SK-N-SH (cell line): ENCODE data around the gene CORT. TPM values are rescaled to one million over a fixed set of nuclear protein-coding genes. Genes with fewer than 3 reads are reported as not detected.

ENCODE experiments used
- CTCF ChIA-PET: fragments of 300-600, 350-600 bp; formaldehyde crosslinking; extraction: SDS; loops from one replicate; lab custom pipeline; 2021; lab: Yijun Ruan, JAX
- POLR2A ChIA-PET: fragments of 350-600 bp; sonication (Branson Sonifier 250); formaldehyde crosslinking; extraction: SDS; loops from one replicate; lab custom pipeline; 2020; ENCODE audit warnings: antibody characterized with exemption, inconsistent platforms; lab: Yijun Ruan, JAX
- DNase-seq: peaks from one replicate; pipeline ENCODE4 v3.0.0; 2012
- H2AFZ ChIP-seq: fragments of 200-600 bp; sonication (generic); 2 replicates; pipeline ENCODE4 v1.8.1; 2016; ENCODE audit warnings: antibody characterized with exemption, mild to moderate bottlenecking, low read depth
- H3F3A ChIP-seq: fragments of 200-600 bp; sonication (generic); replicated peaks from 2 replicates; pipeline ENCODE3; 2016; ENCODE audit warnings: antibody characterized with exemption, mild to moderate bottlenecking; ENCODE audit not compliant: insufficient read depth
- H3K27ac ChIP-seq, 2 experiments: fragments of 200-500 bp in 1 of 2; fragments of 200-600 bp in 1 of 2; sonication (Bioruptor generic) in 1 of 2; sonication (generic), shearing (Covaris generic) in 1 of 2; 2 replicates each; pipeline versions ENCODE4 v1.5.1 to v1.6.1; 2014 to 2016; ENCODE audit warnings: low read depth in 2 of 2, inconsistent platforms in 1 of 2, low read length in 1 of 2, mild to moderate bottlenecking in 1 of 2, mixed read lengths in 1 of 2
- H3K27me3 ChIP-seq: fragments of 200-600 bp; sonication (generic), shearing (Covaris generic); 2 replicates; pipeline ENCODE4 v1.6.1; 2016; ENCODE audit warnings: mixed run types; ENCODE audit not compliant: insufficient read depth
- H3K36me3 ChIP-seq, 2 experiments: fragments of 200-500 bp in 1 of 2; fragments of 200-600 bp in 1 of 2; sonication (Bioruptor generic) in 1 of 2; sonication (generic) in 1 of 2; replicated peaks in 1 of 2; 2 replicates each; pipeline versions ENCODE3 to v1.5.1; 2014 to 2016; ENCODE audit warnings: low read length in 1 of 2, mild to moderate bottlenecking in 1 of 2; ENCODE audit not compliant: insufficient read depth in 2 of 2, control insufficient read depth in 1 of 2
- H3K4me1 ChIP-seq, 2 experiments: fragments of 200-500 bp in 1 of 2; fragments of 200-600 bp in 1 of 2; sonication (Bioruptor generic) in 1 of 2; sonication (generic), shearing (Covaris generic) in 1 of 2; 2 replicates each; pipeline versions ENCODE4 v1.5.1 to v1.6.1; 2014 to 2016; ENCODE audit warnings: low read depth in 1 of 2, low read length in 1 of 2, mixed run types in 1 of 2; ENCODE audit not compliant: insufficient read depth in 2 of 2, control insufficient read depth in 1 of 2
- H3K4me2 ChIP-seq: fragments of 200-600 bp; sonication (generic), shearing (Covaris generic); 2 replicates; pipeline ENCODE4 v1.6.1; 2017; ENCODE audit warnings: mixed run types
- H3K4me3 ChIP-seq, 2 experiments: fragments of 200-500 bp in 1 of 2; fragments of 200-600 bp in 1 of 2; sonication (Bioruptor generic) in 1 of 2; sonication (generic), shearing (Covaris generic) in 1 of 2; 2 replicates each; pipeline versions ENCODE4 v1.5.1 to v1.8.1; 2014 to 2016; ENCODE audit warnings: low read depth in 2 of 2, inconsistent platforms in 1 of 2, low read length in 1 of 2, mild to moderate bottlenecking in 1 of 2, mixed read lengths in 1 of 2, moderate library complexity in 1 of 2
- H3K79me2 ChIP-seq: fragments of 200-600 bp; sonication (generic); 2 replicates; pipeline ENCODE4 v1.8.1; 2017; ENCODE audit warnings: mild to moderate bottlenecking; ENCODE audit not compliant: insufficient read depth
- H3K9ac ChIP-seq: fragments of 200-600 bp; sonication (generic); 2 replicates; pipeline ENCODE4 v1.6.1; 2017; ENCODE audit warnings: mixed run types
- H3K9me2 ChIP-seq: fragments of 200-600 bp; sonication (generic); 2 replicates; pipeline ENCODE4 v1.6.1; 2017; ENCODE audit warnings: mixed run types
- H3K9me3 ChIP-seq: fragments of 200-600 bp; sonication (generic); 2 replicates; pipeline ENCODE4 v1.6.1; 2017; ENCODE audit warnings: mixed run types, mild to moderate bottlenecking, moderate library complexity
- H4K20me1 ChIP-seq: fragments of 200-600 bp; sonication (generic); 2 replicates; pipeline ENCODE4 v1.6.1; 2017; ENCODE audit warnings: mild to moderate bottlenecking, mixed run types; ENCODE audit not compliant: insufficient read depth
- CHD2 ChIP-seq: fragments of 150-350 bp; IDR thresholded peaks from 2 replicates; pipeline ENCODE4 v1.6.1; 2018; ENCODE audit warnings: low read length; ENCODE audit not compliant: partially characterized antibody
- ELF1 ChIP-seq: IDR thresholded peaks from 2 replicates; pipeline ENCODE4 v1.4.0; 2012
- EZH2phosphoT487 ChIP-seq: fragments of 200-600 bp; sonication (generic); IDR thresholded peaks from 2 replicates; pipeline ENCODE4 v1.6.1; 2017; ENCODE audit warnings: low read depth, mixed run types, mild to moderate bottlenecking, antibody characterized with exemption, moderate library complexity, borderline replicate concordance
- GABPA ChIP-seq: IDR thresholded peaks from 2 replicates; pipeline ENCODE4 v1.4.0; 2012; ENCODE audit warnings: low read depth, mild to moderate bottlenecking
- JUND ChIP-seq: IDR thresholded peaks from 2 replicates; pipeline ENCODE4 v1.4.0; 2012
- MXI1 ChIP-seq: IDR thresholded peaks from 2 replicates; pipeline ENCODE4 v1.6.1; 2012; ENCODE audit warnings: mild to moderate bottlenecking, low read depth, low read length, improper control_type of control experiment
- POLR2AphosphoS5 ChIP-seq: IDR thresholded peaks from 2 replicates; pipeline ENCODE4 v1.6.1; 2012; ENCODE audit warnings: low read depth, low read length
- RCOR1 ChIP-seq: fragments of 150-350 bp; IDR thresholded peaks from 2 replicates; pipeline ENCODE4 v1.6.1; 2017; ENCODE audit warnings: antibody characterized with exemption, low read length
- TCF12 ChIP-seq: IDR thresholded peaks from 2 replicates; pipeline ENCODE4 v1.4.0; 2012
- TEAD4 ChIP-seq: IDR thresholded peaks from 2 replicates; pipeline ENCODE4 v1.4.0; 2012; ENCODE audit warnings: mild to moderate bottlenecking, borderline replicate concordance; ENCODE audit not compliant: insufficient read depth
- YY1 ChIP-seq: IDR thresholded peaks from 2 replicates; pipeline ENCODE4 v1.4.0; 2012; ENCODE audit warnings: low read depth, mild to moderate bottlenecking
- whole genome bisulfite sequencing: methylation state at CpG from one replicate; pipeline ENCODE4 v1.1.6; 2017; ENCODE audit warnings: low lambda C conversion rate; 5-methylcytosine and 5-hydroxymethylcytosine counted together
- polyA plus RNA-seq, 3 experiments: library from polyadenylated mRNA; depleted of rRNA; stranded (reverse); fragments of >200 nt; gene quantifications; 2 replicates each; pipeline ENCODE4 v1.2.3, GENCODE V29; 2012
- TF ChIP-seq, protein P1 (sequence below): fragments of 200-600 bp; sonication (generic); IDR thresholded peaks from 2 replicates; pipeline ENCODE4 v1.6.1; 2017; ENCODE audit warnings: antibody characterized with exemption, mild to moderate bottlenecking, moderate library complexity
- TF ChIP-seq, protein P2 (sequence below): fragments of 150-350 bp; IDR thresholded peaks from 2 replicates; pipeline ENCODE4 v1.6.1; 2017; ENCODE audit warnings: antibody characterized with exemption, low read length, low read depth, borderline replicate concordance
- TF ChIP-seq, protein P3 (sequence below): IDR thresholded peaks from 2 replicates; pipeline ENCODE4; 2012
- TF ChIP-seq, protein P4 (sequence below): IDR thresholded peaks from 2 replicates; pipeline ENCODE4 v1.4.0; 2012; ENCODE audit warnings: low read depth
- TF ChIP-seq, protein P5 (sequence below): IDR thresholded peaks from 2 replicates; pipeline ENCODE4 v1.6.1; 2012; ENCODE audit warnings: mild to moderate bottlenecking, low read depth, low read length, moderate library complexity
- TF ChIP-seq, protein P6 (sequence below): IDR thresholded peaks from 2 replicates; pipeline ENCODE4 v1.4.0; 2012; ENCODE audit warnings: low read depth, borderline replicate concordance
- TF ChIP-seq, protein P7 (sequence below): IDR thresholded peaks from 2 replicates; pipeline ENCODE4 v1.4.0; 2012; ENCODE audit warnings: low read depth, borderline replicate concordance

CORT gene
- polyA plus RNA-seq, 1 of the 3 experiments (the other 2 are of a cell fraction): 0.26 TPM

DNA sequence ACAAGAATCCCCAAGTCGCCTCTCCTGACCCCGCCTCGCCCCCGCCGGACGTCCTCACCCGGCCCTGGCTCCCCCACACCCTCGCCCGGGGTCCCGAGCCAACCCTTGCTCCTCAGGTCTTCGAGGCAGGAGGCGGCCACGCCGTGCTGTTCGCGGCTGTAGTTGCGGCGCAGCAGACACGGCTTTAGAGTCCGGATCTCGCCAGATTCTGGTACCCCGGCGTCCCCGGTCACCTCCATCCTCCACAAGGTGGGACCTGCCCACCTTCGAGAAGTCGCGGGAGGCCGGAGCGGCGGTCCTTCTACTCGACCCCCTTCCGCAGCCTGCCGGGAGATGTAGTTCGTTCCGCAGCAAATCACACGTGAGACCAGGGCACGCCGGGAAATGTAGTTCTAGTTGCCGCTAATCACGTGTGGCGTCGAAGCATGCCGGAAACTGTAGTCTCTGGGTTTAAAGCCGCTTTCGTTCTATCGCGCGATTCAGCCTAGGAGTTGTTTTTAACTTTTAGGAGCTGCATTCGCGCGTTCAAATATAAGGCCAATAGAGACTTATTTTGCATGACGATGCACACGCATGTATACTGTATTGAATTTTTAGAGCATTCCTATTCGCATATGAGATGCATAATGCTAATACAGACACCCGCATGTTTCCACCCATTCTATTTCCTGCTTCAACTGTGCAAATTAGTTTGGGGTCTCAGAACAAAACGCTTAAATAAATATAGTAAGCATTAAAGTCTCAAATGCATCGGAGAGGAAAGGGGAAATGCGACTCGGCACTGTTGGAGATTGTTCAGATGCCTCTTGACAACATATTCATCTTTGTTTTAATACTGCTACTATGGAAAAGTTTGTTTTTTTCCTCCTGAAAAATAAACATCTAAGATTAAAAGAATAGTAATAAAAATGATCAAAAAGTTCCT lies 22.7 kb downstream of the CORT start, which contains the start of gene DFFA:
Gene DFFA (minus strand): TSS at position 310 of the 925 bp plus-strand sequence. CDS start 71 bp downstream, at position 239.
- no peaks in the 10 kb centered on the region for H3K9me2 ChIP-seq
- peaks cover 9 to 16% of the 10 kb centered on the region in 2 experiments for H3K36me3 ChIP-seq
- H3K9me3 ChIP-seq: no peaks in the 10 kb centered on the region
- H3K4me1 ChIP-seq: peaks cover 8 to 13% of the 10 kb centered on the region in 2 experiments; a peak in 3 of 4 replicates
- peak within 1 kb of the TSS; percentile 71 for H3K9ac ChIP-seq
- H3F3A ChIP-seq: peaks cover 7% of the 10 kb centered on the region
- H3K79me2 ChIP-seq: peaks cover 50% of the 10 kb centered on the region
- no peaks in the 10 kb centered on the region; the same call in 1 of the 2 replicates for H4K20me1 ChIP-seq
- 8% methylated on average over 34 of the region's 59 CpGs for WGBS
- H3K4me3 ChIP-seq: peak within 1 kb of the TSS; percentile 70 to 85
- H2AFZ ChIP-seq: peak within 1 kb of the TSS; percentile 94
- H3K27me3 ChIP-seq: no peaks in the 10 kb centered on the region
- peak within 1 kb of the TSS; percentile 82 for H3K4me2 ChIP-seq
- TF ChIP-seq, protein P1, sequence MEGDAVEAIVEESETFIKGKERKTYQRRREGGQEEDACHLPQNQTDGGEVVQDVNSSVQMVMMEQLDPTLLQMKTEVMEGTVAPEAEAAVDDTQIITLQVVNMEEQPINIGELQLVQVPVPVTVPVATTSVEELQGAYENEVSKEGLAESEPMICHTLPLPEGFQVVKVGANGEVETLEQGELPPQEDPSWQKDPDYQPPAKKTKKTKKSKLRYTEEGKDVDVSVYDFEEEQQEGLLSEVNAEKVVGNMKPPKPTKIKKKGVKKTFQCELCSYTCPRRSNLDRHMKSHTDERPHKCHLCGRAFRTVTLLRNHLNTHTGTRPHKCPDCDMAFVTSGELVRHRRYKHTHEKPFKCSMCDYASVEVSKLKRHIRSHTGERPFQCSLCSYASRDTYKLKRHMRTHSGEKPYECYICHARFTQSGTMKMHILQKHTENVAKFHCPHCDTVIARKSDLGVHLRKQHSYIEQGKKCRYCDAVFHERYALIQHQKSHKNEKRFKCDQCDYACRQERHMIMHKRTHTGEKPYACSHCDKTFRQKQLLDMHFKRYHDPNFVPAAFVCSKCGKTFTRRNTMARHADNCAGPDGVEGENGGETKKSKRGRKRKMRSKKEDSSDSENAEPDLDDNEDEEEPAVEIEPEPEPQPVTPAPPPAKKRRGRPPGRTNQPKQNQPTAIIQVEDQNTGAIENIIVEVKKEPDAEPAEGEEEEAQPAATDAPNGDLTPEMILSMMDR: no peak
- peak; percentile 17; the same call in 1 of the 2 replicates for TF ChIP-seq RCOR1
- TF ChIP-seq TEAD4: no peak
- TF ChIP-seq GABPA: peak; percentile 67
- TF ChIP-seq CHD2: peak; percentile 99
- TF ChIP-seq JUND: no peak
- TF ChIP-seq, protein P2, sequence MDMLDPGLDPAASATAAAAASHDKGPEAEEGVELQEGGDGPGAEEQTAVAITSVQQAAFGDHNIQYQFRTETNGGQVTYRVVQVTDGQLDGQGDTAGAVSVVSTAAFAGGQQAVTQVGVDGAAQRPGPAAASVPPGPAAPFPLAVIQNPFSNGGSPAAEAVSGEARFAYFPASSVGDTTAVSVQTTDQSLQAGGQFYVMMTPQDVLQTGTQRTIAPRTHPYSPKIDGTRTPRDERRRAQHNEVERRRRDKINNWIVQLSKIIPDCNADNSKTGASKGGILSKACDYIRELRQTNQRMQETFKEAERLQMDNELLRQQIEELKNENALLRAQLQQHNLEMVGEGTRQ: peak; percentile 93
- TF ChIP-seq, protein P3, sequence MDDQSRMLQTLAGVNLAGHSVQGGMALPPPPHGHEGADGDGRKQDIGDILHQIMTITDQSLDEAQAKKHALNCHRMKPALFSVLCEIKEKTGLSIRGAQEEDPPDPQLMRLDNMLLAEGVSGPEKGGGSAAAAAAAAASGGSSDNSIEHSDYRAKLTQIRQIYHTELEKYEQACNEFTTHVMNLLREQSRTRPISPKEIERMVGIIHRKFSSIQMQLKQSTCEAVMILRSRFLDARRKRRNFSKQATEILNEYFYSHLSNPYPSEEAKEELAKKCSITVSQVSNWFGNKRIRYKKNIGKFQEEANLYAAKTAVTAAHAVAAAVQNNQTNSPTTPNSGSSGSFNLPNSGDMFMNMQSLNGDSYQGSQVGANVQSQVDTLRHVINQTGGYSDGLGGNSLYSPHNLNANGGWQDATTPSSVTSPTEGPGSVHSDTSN: no peak
- no peak for TF ChIP-seq EZH2phosphoT487
- peak; percentile 81; the same call in 1 of the 2 replicates for TF ChIP-seq YY1
- peak; percentile 96 for TF ChIP-seq MXI1
- TF ChIP-seq, protein P4, sequence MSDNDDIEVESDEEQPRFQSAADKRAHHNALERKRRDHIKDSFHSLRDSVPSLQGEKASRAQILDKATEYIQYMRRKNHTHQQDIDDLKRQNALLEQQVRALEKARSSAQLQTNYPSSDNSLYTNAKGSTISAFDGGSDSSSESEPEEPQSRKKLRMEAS: peak; percentile 99
- TF ChIP-seq ELF1: peak; percentile 89
- peak; percentile 84 for TF ChIP-seq POLR2AphosphoS5
- TF ChIP-seq, protein P5, sequence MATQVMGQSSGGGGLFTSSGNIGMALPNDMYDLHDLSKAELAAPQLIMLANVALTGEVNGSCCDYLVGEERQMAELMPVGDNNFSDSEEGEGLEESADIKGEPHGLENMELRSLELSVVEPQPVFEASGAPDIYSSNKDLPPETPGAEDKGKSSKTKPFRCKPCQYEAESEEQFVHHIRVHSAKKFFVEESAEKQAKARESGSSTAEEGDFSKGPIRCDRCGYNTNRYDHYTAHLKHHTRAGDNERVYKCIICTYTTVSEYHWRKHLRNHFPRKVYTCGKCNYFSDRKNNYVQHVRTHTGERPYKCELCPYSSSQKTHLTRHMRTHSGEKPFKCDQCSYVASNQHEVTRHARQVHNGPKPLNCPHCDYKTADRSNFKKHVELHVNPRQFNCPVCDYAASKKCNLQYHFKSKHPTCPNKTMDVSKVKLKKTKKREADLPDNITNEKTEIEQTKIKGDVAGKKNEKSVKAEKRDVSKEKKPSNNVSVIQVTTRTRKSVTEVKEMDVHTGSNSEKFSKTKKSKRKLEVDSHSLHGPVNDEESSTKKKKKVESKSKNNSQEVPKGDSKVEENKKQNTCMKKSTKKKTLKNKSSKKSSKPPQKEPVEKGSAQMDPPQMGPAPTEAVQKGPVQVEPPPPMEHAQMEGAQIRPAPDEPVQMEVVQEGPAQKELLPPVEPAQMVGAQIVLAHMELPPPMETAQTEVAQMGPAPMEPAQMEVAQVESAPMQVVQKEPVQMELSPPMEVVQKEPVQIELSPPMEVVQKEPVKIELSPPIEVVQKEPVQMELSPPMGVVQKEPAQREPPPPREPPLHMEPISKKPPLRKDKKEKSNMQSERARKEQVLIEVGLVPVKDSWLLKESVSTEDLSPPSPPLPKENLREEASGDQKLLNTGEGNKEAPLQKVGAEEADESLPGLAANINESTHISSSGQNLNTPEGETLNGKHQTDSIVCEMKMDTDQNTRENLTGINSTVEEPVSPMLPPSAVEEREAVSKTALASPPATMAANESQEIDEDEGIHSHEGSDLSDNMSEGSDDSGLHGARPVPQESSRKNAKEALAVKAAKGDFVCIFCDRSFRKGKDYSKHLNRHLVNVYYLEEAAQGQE: no peak
- TF ChIP-seq, protein P6, sequence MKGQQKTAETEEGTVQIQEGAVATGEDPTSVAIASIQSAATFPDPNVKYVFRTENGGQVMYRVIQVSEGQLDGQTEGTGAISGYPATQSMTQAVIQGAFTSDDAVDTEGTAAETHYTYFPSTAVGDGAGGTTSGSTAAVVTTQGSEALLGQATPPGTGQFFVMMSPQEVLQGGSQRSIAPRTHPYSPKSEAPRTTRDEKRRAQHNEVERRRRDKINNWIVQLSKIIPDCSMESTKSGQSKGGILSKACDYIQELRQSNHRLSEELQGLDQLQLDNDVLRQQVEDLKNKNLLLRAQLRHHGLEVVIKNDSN: peak; percentile 98
- TF ChIP-seq TCF12: peak; percentile 34; the same call in 1 of the 2 replicates
- TF ChIP-seq, protein P7, sequence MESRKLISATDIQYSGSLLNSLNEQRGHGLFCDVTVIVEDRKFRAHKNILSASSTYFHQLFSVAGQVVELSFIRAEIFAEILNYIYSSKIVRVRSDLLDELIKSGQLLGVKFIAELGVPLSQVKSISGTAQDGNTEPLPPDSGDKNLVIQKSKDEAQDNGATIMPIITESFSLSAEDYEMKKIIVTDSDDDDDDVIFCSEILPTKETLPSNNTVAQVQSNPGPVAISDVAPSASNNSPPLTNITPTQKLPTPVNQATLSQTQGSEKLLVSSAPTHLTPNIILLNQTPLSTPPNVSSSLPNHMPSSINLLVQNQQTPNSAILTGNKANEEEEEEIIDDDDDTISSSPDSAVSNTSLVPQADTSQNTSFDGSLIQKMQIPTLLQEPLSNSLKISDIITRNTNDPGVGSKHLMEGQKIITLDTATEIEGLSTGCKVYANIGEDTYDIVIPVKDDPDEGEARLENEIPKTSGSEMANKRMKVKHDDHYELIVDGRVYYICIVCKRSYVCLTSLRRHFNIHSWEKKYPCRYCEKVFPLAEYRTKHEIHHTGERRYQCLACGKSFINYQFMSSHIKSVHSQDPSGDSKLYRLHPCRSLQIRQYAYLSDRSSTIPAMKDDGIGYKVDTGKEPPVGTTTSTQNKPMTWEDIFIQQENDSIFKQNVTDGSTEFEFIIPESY: peak; percentile 98
- CTCF ChIA-PET: interaction anchor here (1.0 to 2.1 kb wide), 3 partner anchors 17 to 42 kb away, joined by 3 to 7 read pairs (median 4); partner anchors contain the start of gene CENPS
- POLR2A ChIA-PET: no interaction called here
- peak within 1 kb of the TSS; percentile 50 to 72; a peak in 3 of 4 replicates for H3K27ac ChIP-seq
- DNase-seq: peak; percentile 94
